ENCODE results near the gene LAMB1.

Gene LAMB1

GRCh38 chr7:107940951-107941350, 62.0 kb downstream of the LAMB1 start:
- Histone ChIP-seq H3K9ac (ENCODE audit: low read length) (no peak overlapping the region), H3K4ac (ENCODE audit: low read depth in 1 of 2, low read length in 2 of 2) (no peak overlapping the region), H2BK15ac (ENCODE audit: low read depth, poor library complexity, severe bottlenecking) (no peak overlapping the region), H3K27ac (ENCODE audit: low read length, poor library complexity, severe bottlenecking) (peak overlapping the region; percentile 45), H3K4me3 (ENCODE audit: insufficient read depth in 1 of 2, low read depth in 1 of 2, low read length in 2 of 2) (no peak overlapping the region), H2BK5ac (ENCODE audit: low read depth, low read length, poor library complexity, severe bottlenecking) (no peak overlapping the region), H2AFZ (ENCODE audit: low read depth, low read length) (no peak overlapping the region), H3K14ac (ENCODE audit: low read length in 2 of 2) (no peak overlapping the region), H2BK12ac (ENCODE audit: low read length in 2 of 2) (no peak overlapping the region), H3K4me2 (ENCODE audit: low read length, poor library complexity, severe bottlenecking) (no peak overlapping the region), H3K79me1 (replicated peaks; ENCODE audit: low read length, poor library complexity, severe bottlenecking) (peaks cover 1% of the 10 kb centered on the region), H3K27me3 (ENCODE audit: control insufficient read depth in 1 of 2, insufficient read depth in 1 of 2, low read length in 2 of 2) (no peaks in the 10 kb centered on the region), H3K36me3 (ENCODE audit: control insufficient read depth in 1 of 2, insufficient read depth in 2 of 2, low read depth in 1 of 2, low read length in 2 of 2) (peaks cover 30 to 74% of the 10 kb centered on the region in 2 experiments), H4K8ac (ENCODE audit: low read length) (no peak overlapping the region), H3K9me3 (ENCODE audit: control insufficient read depth, low read length) (no peaks in the 10 kb centered on the region), H2BK120ac (ENCODE audit: low read depth, low read length) (no peak overlapping the region), H3K23ac (ENCODE audit: low read length in 2 of 2) (no peak overlapping the region), H4K91ac (ENCODE audit: low read length) (no peak overlapping the region), H2AK5ac (ENCODE audit: low read length, severe bottlenecking) (no peak overlapping the region), H3K4me1 (ENCODE audit: control insufficient read depth, insufficient read depth, low read depth, low read length) (peaks cover 12% of the 10 kb centered on the region), H3K18ac (ENCODE audit: low read depth in 1 of 2, low read length in 2 of 2) (no peak overlapping the region)
- DNase-seq: no peak
- WGBS: 97% methylated on average over 4 of the region's 4 CpGs

GRCh38 chr7:107939573-107940489, 63.1 kb downstream of the LAMB1 start:
- H3K23ac ChIP-seq (ENCODE audit: low read length in 2 of 2): peak overlapping the region in 1 of 2 experiments; percentile 20
- H3K79me1 ChIP-seq (replicated peaks; ENCODE audit: low read length, poor library complexity, severe bottlenecking): no peaks in the 10 kb centered on the region
- H2AK5ac ChIP-seq (ENCODE audit: low read length, severe bottlenecking): peak overlapping the region; percentile 29
- no peak overlapping the region for H3K4me2 ChIP-seq (ENCODE audit: low read length, poor library complexity, severe bottlenecking)
- peaks cover 29 to 74% of the 10 kb centered on the region in 2 experiments for H3K36me3 ChIP-seq (ENCODE audit: control insufficient read depth in 1 of 2, insufficient read depth in 2 of 2, low read depth in 1 of 2, low read length in 2 of 2)
- H4K8ac ChIP-seq (ENCODE audit: low read length): no peak overlapping the region
- no peak overlapping the region for H2BK5ac ChIP-seq (ENCODE audit: low read depth, low read length, poor library complexity, severe bottlenecking)
- peaks cover 13% of the 10 kb centered on the region for H3K4me1 ChIP-seq (ENCODE audit: control insufficient read depth, insufficient read depth, low read depth, low read length)
- no peak overlapping the region for H2BK15ac ChIP-seq (ENCODE audit: low read depth, poor library complexity, severe bottlenecking)
- no peak overlapping the region for H2AFZ ChIP-seq (ENCODE audit: low read depth, low read length)
- no peak overlapping the region for H2BK120ac ChIP-seq (ENCODE audit: low read depth, low read length)
- 94% methylated on average over 16 of the region's 16 CpGs for WGBS
- H3K18ac ChIP-seq (ENCODE audit: low read depth in 1 of 2, low read length in 2 of 2): no peak overlapping the region
- no peak for DNase-seq
- no peaks in the 10 kb centered on the region for H3K27me3 ChIP-seq (ENCODE audit: control insufficient read depth in 1 of 2, insufficient read depth in 1 of 2, low read length in 2 of 2)
- no peak overlapping the region for H2BK12ac ChIP-seq (ENCODE audit: low read length in 2 of 2)
- peak overlapping the region; percentile 70 for H3K9ac ChIP-seq (ENCODE audit: low read length)
- no peak overlapping the region for H3K4ac ChIP-seq (ENCODE audit: low read depth in 1 of 2, low read length in 2 of 2)
- H3K9me3 ChIP-seq (ENCODE audit: control insufficient read depth, low read length): no peaks in the 10 kb centered on the region
- H3K4me3 ChIP-seq (ENCODE audit: insufficient read depth in 1 of 2, low read depth in 1 of 2, low read length in 2 of 2): peak overlapping the region in 1 of 2 experiments; percentile 17
- H3K27ac ChIP-seq (ENCODE audit: low read length, poor library complexity, severe bottlenecking): peak overlapping the region; percentile 62
- H4K91ac ChIP-seq (ENCODE audit: low read length): no peak overlapping the region
- H3K14ac ChIP-seq (ENCODE audit: low read length in 2 of 2): no peak overlapping the region

GRCh38 chr7:107938456-107939250, 64.3 kb downstream of the LAMB1 start:
- DNase-seq: no peak
- no peak overlapping the region for H3K23ac ChIP-seq (ENCODE audit: low read length in 2 of 2)
- H2BK120ac ChIP-seq (ENCODE audit: low read depth, low read length): no peak overlapping the region
- no peak overlapping the region for H3K4ac ChIP-seq (ENCODE audit: low read depth in 1 of 2, low read length in 2 of 2)
- H3K9ac ChIP-seq (ENCODE audit: low read length): peak overlapping the region; percentile 68
- H4K8ac ChIP-seq (ENCODE audit: low read length): peak overlapping the region; percentile 39
- no peak overlapping the region for H2AFZ ChIP-seq (ENCODE audit: low read depth, low read length)
- H3K9me3 ChIP-seq (ENCODE audit: control insufficient read depth, low read length): no peaks in the 10 kb centered on the region
- no peak overlapping the region for H2BK15ac ChIP-seq (ENCODE audit: low read depth, poor library complexity, severe bottlenecking)
- peak overlapping the region; percentile 10 for H2AK5ac ChIP-seq (ENCODE audit: low read length, severe bottlenecking)
- peaks cover 23 to 73% of the 10 kb centered on the region in 2 experiments for H3K36me3 ChIP-seq (ENCODE audit: control insufficient read depth in 1 of 2, insufficient read depth in 2 of 2, low read depth in 1 of 2, low read length in 2 of 2)
- no peak overlapping the region for H2BK12ac ChIP-seq (ENCODE audit: low read length in 2 of 2)
- no peaks in the 10 kb centered on the region for H3K79me1 ChIP-seq (replicated peaks; ENCODE audit: low read length, poor library complexity, severe bottlenecking)
- H3K4me2 ChIP-seq (ENCODE audit: low read length, poor library complexity, severe bottlenecking): no peak overlapping the region
- WGBS: 94% methylated on average over 6 of the region's 6 CpGs
- no peak overlapping the region for H3K18ac ChIP-seq (ENCODE audit: low read depth in 1 of 2, low read length in 2 of 2)
- no peak overlapping the region for H2BK5ac ChIP-seq (ENCODE audit: low read depth, low read length, poor library complexity, severe bottlenecking)
- H4K91ac ChIP-seq (ENCODE audit: low read length): no peak overlapping the region
- H3K14ac ChIP-seq (ENCODE audit: low read length in 2 of 2): no peak overlapping the region
- peak overlapping the region in 1 of 2 experiments; percentile 16 for H3K4me3 ChIP-seq (ENCODE audit: insufficient read depth in 1 of 2, low read depth in 1 of 2, low read length in 2 of 2)
- H3K27me3 ChIP-seq (ENCODE audit: control insufficient read depth in 1 of 2, insufficient read depth in 1 of 2, low read length in 2 of 2): no peaks in the 10 kb centered on the region
- peak overlapping the region; percentile 84 for H3K27ac ChIP-seq (ENCODE audit: low read length, poor library complexity, severe bottlenecking)
- peaks cover 17% of the 10 kb centered on the region for H3K4me1 ChIP-seq (ENCODE audit: control insufficient read depth, insufficient read depth, low read depth, low read length)

- Histone ChIP-seq H3K27ac (ENCODE audit: low read length, poor library complexity, severe bottlenecking) (peak overlapping the region; percentile 65), H2BK120ac (ENCODE audit: low read depth, low read length) (no peak overlapping the region), H4K8ac (ENCODE audit: low read length) (no peak overlapping the region), H3K18ac (ENCODE audit: low read depth in 1 of 2, low read length in 2 of 2) (no peak overlapping the region), H3K9me3 (ENCODE audit: control insufficient read depth, low read length) (no peaks in the 10 kb centered on the region), H3K9ac (ENCODE audit: low read length) (peak overlapping the region; percentile 68), H3K36me3 (ENCODE audit: control insufficient read depth in 1 of 2, insufficient read depth in 2 of 2, low read depth in 1 of 2, low read length in 2 of 2) (peaks cover 21 to 73% of the 10 kb centered on the region in 2 experiments), H2AK5ac (ENCODE audit: low read length, severe bottlenecking) (no peak overlapping the region), H3K79me1 (replicated peaks; ENCODE audit: low read length, poor library complexity, severe bottlenecking) (no peaks in the 10 kb centered on the region), H3K4me2 (ENCODE audit: low read length, poor library complexity, severe bottlenecking) (no peak overlapping the region), H3K4me1 (ENCODE audit: control insufficient read depth, insufficient read depth, low read depth, low read length) (peaks cover 17% of the 10 kb centered on the region), H3K4ac (ENCODE audit: low read depth in 1 of 2, low read length in 2 of 2) (no peak overlapping the region), H2BK5ac (ENCODE audit: low read depth, low read length, poor library complexity, severe bottlenecking) (peak overlapping the region; percentile 3), H2BK12ac (ENCODE audit: low read length in 2 of 2) (no peak overlapping the region), H4K91ac (ENCODE audit: low read length) (no peak overlapping the region), H2AFZ (ENCODE audit: low read depth, low read length) (no peak overlapping the region), H3K23ac (ENCODE audit: low read length in 2 of 2) (no peak overlapping the region), H3K4me3 (ENCODE audit: insufficient read depth in 1 of 2, low read depth in 1 of 2, low read length in 2 of 2) (peak overlapping the region in 1 of 2 experiments; percentile 3), H3K14ac (ENCODE audit: low read length in 2 of 2) (no peak overlapping the region), H3K27me3 (ENCODE audit: control insufficient read depth in 1 of 2, insufficient read depth in 1 of 2, low read length in 2 of 2) (no peaks in the 10 kb centered on the region), H2BK15ac (ENCODE audit: low read depth, poor library complexity, severe bottlenecking) (no peak overlapping the region)
- no peak for DNase-seq
- WGBS: no CpG with 5 or more reads among the region's 1 CpG
Measured at GRCh38 chr7:107937531-107937930, 65.4 kb downstream of the LAMB1 start.
